ENCODE data around the gene TRRAP. TPM values are rescaled to one million over a fixed set of nuclear protein-coding genes. Genes with fewer than 3 reads are reported as not detected.

TRRAP gene
- total RNA-seq, 1 donor: 25.4 TPM

DNA sequence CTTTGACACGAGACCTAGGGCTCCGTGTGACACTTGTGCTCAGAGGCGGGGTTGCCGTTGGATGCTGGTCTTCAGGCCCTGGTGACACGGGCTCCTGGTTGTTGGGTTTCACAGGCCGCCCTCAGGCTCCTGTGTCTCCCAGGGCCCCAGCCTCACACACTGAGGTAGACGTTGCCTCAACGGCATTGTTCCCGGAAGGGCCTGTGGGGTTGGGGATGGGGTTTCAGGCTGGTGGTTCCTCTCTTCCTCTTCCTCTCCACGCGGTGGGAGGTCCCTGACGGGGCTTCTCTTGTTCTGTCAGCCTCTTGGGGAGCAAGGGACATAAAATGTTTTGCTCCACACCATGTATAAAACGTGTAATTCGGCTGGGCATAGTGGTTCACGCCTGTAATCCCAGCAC is 125.1 kb downstream of the TRRAP start:
- Histone ChIP-seq H3K4me1 (ENCODE audit: insufficient read depth, low read length) (no peaks in the 10 kb centered on the region), H3K9me3 (ENCODE audit: low read depth, low read length) (no peaks in the 10 kb centered on the region), H3K27me3 (ENCODE audit: insufficient read depth, low read length) (no peaks in the 10 kb centered on the region), H3K4me3 (ENCODE audit: low read length) (no peak overlapping the region)

DNA sequence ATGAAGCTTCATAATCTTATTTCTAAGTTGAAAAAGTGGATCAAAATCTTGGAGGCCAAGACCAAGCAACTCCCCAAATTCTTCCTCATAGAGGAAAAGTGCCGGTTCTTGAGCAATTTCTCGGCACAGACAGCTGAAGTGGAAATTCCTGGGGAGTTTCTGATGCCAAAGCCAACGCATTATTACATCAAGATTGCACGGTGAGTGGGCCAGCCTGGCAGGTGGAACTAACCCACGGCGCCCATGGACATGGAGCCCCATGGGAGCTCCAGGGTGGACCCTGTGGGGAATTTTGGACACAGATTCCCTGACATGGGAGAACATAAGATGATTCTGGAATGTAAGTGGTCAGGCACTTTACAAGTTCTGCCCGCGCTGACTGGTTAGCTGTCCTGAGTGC is 125.9 kb downstream of the TRRAP start:
- Histone ChIP-seq H3K27me3 (ENCODE audit: insufficient read depth, low read length) (no peaks in the 10 kb centered on the region), H3K4me1 (ENCODE audit: insufficient read depth, low read length) (no peaks in the 10 kb centered on the region), H3K9me3 (ENCODE audit: low read depth, low read length) (no peaks in the 10 kb centered on the region), H3K4me3 (ENCODE audit: low read length) (no peak overlapping the region)

DNA sequence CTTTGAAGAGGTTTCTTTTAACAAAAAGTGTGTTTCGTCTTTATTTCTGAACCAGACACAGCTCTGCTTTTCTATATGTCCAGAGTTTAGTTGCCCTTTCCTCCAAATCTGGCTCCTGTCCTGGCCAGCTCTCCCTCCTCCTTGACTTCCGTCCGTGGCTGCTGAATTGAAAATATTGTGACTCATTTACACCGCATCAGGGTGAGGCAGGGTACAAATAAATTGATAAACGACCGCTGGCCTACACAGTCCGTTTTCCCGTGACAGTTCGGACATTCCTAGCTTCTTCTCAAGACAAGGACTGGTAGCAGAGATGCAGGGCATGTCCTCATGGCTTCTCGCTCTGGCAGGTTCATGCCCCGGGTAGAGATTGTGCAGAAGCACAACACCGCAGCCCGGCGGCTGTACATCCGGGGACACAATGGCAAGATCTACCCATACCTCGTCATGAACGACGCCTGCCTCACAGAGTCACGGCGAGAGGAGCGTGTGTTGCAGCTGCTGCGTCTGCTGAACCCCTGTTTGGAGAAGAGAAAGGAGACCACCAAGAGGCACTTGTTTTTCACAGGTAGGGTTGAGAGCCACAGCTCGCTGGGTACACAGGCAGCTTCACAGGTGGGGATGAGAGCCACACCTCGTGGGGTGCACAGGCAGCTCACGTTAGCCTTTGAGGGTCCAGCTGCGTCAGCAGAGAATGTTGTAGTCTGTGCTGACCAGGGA is 126.6 kb downstream of the TRRAP start:
- H3K4me1 ChIP-seq (ENCODE audit: insufficient read depth, low read length): no peaks in the 10 kb centered on the region
- no peaks in the 10 kb centered on the region for H3K9me3 ChIP-seq (ENCODE audit: low read depth, low read length)
- H3K4me3 ChIP-seq (ENCODE audit: low read length): no peak overlapping the region
- H3K27me3 ChIP-seq (ENCODE audit: insufficient read depth, low read length): no peaks in the 10 kb centered on the region

GRCh38 chr7:99005776-99006175 is 127.4 kb downstream of the TRRAP start:
- Histone ChIP-seq H3K27me3 (ENCODE audit: insufficient read depth, low read length) (no peaks in the 10 kb centered on the region), H3K4me3 (ENCODE audit: low read length) (no peak overlapping the region), H3K4me1 (ENCODE audit: insufficient read depth, low read length) (no peaks in the 10 kb centered on the region), H3K9me3 (ENCODE audit: low read depth, low read length) (no peaks in the 10 kb centered on the region)

GRCh38 chr7:99006739-99007424 is 128.6 kb downstream of the TRRAP start:
- Histone ChIP-seq H3K4me3 (ENCODE audit: low read length) (no peak overlapping the region), H3K27me3 (ENCODE audit: insufficient read depth, low read length) (no peaks in the 10 kb centered on the region), H3K4me1 (ENCODE audit: insufficient read depth, low read length) (no peaks in the 10 kb centered on the region), H3K9me3 (ENCODE audit: low read depth, low read length) (no peaks in the 10 kb centered on the region)

DNA sequence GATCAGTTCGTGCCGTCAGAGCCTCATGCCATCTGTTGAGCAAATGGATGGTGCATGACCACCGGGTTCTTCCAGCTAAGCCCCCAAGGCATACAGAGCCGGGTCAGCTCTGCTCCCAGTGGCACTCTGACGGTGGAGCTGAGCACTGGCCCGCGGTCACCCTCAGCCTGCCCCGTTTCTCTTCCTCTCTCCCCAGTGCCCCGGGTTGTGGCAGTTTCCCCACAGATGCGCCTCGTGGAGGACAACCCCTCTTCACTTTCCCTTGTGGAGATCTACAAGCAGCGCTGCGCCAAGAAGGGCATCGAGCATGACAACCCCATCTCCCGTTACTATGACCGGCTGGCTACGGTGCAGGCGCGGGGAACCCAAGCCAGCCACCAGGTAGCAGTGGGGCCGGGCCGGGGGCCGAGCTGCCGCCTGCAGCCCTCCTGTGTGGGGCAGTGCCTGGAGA is 129.9 kb downstream of the TRRAP start:
- Histone ChIP-seq H3K9me3 (ENCODE audit: low read depth, low read length) (no peaks in the 10 kb centered on the region), H3K4me1 (ENCODE audit: insufficient read depth, low read length) (no peaks in the 10 kb centered on the region), H3K27me3 (ENCODE audit: insufficient read depth, low read length) (no peaks in the 10 kb centered on the region), H3K4me3 (ENCODE audit: low read length) (no peak overlapping the region)

DNA sequence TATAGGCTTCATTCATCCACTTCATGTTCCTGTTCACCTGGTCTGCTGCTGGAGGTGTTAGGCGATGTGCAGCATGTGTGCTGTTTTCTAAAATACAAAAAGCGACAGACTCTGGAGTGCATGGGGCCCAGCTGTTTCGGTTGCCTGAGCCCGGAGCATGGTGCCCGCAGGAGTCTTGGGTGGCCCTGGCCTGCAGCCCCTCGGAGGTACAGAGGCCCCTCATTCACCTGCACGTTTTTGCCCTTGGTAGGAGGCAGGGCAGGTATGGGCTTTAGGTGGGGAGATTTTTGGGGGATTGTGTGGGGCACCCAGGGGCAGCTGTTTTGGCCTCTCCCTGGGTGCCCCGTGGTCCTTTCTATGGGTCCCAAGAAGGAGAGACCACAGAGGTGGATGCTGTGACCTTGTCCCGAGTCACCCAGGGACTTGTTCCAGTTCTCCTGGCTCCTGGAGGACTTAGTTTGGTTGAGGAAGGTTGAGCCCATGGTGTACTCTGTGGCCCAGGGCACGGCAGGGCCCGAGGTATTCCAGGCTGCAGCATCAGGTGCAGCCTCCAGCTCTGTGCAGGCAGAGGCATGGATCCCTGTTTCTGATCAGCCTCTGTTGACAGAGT is 130.7 kb downstream of the TRRAP start:
- Histone ChIP-seq H3K4me1 (ENCODE audit: insufficient read depth, low read length) (no peaks in the 10 kb centered on the region), H3K4me3 (ENCODE audit: low read length) (no peak overlapping the region), H3K9me3 (ENCODE audit: low read depth, low read length) (no peaks in the 10 kb centered on the region), H3K27me3 (ENCODE audit: insufficient read depth, low read length) (no peaks in the 10 kb centered on the region)

DNA sequence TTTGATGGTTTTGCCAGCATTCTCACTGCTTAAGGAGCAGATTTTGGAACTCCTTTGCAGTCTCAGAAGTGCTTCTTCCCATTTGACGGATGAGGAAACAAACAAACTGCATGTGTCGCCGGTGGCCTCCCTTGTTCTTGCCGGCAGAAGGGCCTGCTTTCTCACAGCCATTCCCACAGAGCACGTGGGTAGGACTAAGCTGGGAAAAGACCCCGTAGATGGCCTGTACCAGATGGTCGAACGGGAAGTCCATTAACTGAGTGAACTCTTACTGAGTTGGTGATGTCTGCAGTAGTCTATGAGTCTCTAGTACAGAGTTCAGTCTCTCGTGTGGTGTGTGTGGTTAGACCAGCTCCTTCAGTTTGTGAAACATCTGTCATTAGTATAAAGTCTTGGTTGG is 131.9 kb downstream of the TRRAP start:
- Histone ChIP-seq H3K4me3 (ENCODE audit: low read length) (no peak overlapping the region), H3K27me3 (ENCODE audit: insufficient read depth, low read length) (no peaks in the 10 kb centered on the region), H3K4me1 (ENCODE audit: insufficient read depth, low read length) (no peaks in the 10 kb centered on the region), H3K9me3 (ENCODE audit: low read depth, low read length) (no peaks in the 10 kb centered on the region)

DNA sequence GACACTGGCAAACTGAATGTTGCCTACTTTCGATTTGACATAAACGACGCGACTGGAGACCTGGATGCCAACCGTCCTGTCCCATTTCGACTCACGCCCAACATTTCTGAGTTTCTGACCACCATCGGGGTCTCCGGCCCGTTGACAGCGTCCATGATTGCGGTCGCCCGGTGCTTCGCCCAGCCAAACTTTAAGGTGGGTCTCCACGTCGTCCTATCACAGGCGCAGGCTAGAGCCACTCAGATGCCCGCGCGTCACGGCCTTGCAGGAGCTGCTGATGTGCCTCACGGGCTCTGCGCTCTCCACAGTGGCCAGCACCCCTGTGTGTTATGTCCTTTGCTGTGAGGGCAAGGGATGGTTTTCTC is 133.0 kb downstream of the TRRAP start:
- H3K4me1 ChIP-seq (ENCODE audit: insufficient read depth, low read length): no peaks in the 10 kb centered on the region
- no peaks in the 10 kb centered on the region for H3K9me3 ChIP-seq (ENCODE audit: low read depth, low read length)

GRCh38 chr7:99011706-99012404 is 133.5 kb downstream of the TRRAP start:
- Histone ChIP-seq H3K9me3 (ENCODE audit: low read depth, low read length) (no peaks in the 10 kb centered on the region), H3K4me1 (ENCODE audit: insufficient read depth, low read length) (no peaks in the 10 kb centered on the region), H3K27me3 (ENCODE audit: insufficient read depth, low read length) (no peaks in the 10 kb centered on the region), H3K4me3 (ENCODE audit: low read length) (no peak overlapping the region)

More for the DNA sequence above, 133.0 kb downstream of the TRRAP start:
- Histone ChIP-seq H3K27me3 (ENCODE audit: insufficient read depth, low read length) (no peaks in the 10 kb centered on the region), H3K4me3 (ENCODE audit: low read length) (no peak overlapping the region)

DNA sequence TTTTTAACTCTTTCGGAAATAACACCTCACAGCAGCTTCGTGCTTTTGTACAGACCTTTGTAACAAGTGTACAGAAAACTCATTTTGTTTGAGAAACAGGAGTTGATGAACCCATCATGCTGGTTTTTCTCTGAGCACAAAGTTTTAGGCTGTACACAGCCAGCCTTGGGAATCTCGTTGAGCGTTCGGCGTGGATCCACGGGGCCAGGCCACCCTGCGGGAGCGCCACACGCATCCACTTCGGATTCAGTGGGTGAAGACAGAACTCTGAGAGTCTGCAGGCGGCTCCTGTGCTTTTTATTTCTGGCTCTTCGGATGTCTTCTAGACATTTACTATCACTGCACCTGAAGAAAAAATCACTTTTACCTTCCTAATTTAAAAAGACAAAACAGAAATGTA is 134.4 kb downstream of the TRRAP start:
- Histone ChIP-seq H3K4me1 (ENCODE audit: insufficient read depth, low read length) (no peaks in the 10 kb centered on the region), H3K4me3 (ENCODE audit: low read length) (no peak overlapping the region), H3K27me3 (ENCODE audit: insufficient read depth, low read length) (no peaks in the 10 kb centered on the region), H3K9me3 (ENCODE audit: low read depth, low read length) (no peaks in the 10 kb centered on the region)

DNA sequence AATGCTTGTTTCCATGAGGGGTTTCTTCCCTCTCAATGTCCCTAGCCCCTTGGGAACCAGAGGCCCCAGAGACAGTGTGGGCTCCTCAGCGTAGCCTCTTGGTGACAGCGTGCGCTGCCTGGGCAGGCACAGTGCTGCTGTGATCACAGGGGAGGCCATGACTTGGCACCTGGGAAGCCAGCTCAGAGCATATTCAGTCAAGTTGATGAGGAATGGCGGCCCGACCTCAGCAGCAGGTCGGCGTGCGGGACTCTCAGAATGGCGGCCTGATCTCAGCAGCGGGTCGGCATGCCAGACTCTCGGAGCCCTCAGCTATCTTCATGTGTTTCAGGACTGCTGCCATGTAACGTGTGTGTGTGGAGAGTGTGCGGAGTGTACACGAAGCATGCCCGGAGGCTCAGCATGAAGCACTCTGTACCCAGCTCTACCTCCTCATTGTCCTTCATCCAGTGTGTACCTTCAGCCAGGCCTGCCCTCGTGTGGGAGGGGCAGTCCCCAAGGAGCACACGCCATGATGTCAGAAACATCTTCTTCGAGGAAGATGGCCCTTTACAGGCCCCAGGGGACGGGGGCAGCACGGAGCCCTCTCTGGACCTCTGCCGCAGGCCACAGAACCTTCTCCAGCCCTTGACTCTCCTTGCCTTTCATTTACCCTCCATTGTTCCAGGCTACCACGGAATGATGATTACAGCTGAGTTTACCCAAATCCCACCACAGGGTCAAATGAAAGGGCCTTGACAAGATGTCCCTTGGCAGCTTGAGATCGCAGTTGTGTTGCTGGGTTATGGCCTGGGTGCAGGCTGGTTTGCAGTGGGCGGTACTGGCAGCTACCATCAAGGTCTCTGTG is 135.2 kb downstream of the TRRAP start:
- Histone ChIP-seq H3K4me3 (ENCODE audit: low read length) (no peak overlapping the region), H3K4me1 (ENCODE audit: insufficient read depth, low read length) (no peaks in the 10 kb centered on the region), H3K27me3 (ENCODE audit: insufficient read depth, low read length) (no peaks in the 10 kb centered on the region), H3K9me3 (ENCODE audit: low read depth, low read length) (no peaks in the 10 kb centered on the region)

DNA sequence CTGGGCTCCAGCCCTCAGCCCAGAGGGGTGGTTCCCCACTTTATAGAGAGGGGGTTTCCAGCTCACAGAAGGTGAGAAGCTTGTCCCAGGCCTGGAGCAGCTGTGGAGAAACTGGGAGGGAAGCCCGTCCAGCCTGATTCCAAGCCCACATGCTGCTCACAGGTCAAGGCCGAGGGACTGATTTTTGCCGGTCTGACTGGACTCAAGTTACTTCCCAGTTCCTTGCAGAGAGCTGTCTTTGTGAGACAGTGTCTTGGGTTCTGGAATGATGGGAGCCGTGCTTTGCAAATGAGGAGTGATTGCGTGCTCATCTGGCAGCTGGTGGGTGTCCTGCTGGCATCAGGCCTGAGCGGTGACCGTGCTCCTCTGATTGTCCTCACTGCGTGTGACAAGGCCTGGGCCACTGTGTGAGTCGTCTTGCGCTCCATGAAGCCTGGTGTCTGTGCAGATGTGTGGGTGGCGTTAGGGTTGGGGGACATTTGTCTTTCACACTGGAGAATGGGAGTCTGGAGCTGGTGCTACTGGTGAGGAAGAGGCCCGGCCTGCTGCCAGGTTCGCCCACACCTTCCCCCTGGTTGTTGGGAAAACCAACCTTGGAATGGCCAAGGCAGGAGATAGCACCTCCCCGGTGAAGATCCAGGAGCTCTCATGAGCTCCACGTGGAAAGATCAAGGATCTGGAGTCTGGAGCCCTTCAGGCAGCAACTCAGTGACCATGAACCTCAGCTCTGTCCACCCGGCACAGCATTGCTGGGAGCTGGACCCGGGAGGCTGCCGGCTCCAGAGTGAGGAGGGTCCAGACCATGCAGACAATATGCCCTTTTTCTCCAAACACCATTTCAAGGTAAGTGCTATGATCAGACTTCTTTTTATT is 136.0 kb downstream of the TRRAP start:
- no peak overlapping the region for H3K4me3 ChIP-seq (ENCODE audit: low read length)
- H3K4me1 ChIP-seq (ENCODE audit: insufficient read depth, low read length): no peaks in the 10 kb centered on the region
- H3K9me3 ChIP-seq (ENCODE audit: low read depth, low read length): no peaks in the 10 kb centered on the region
- H3K27me3 ChIP-seq (ENCODE audit: insufficient read depth, low read length): no peaks in the 10 kb centered on the region

GRCh38 chr7:99016196-99016595 is 137.9 kb downstream of the TRRAP start:
- Histone ChIP-seq H3K27me3 (ENCODE audit: insufficient read depth, low read length) (no peaks in the 10 kb centered on the region), H3K9me3 (ENCODE audit: low read depth, low read length) (no peaks in the 10 kb centered on the region), H3K4me1 (ENCODE audit: insufficient read depth, low read length) (no peaks in the 10 kb centered on the region), H3K4me3 (ENCODE audit: low read length) (no peak overlapping the region)
